Liver (tissue), 3 donors: ENCODE data around the gene SEMA5A.
A peak's percentile ranks its signal among the peaks of the same experiment; 100 is the strongest.

Experiments
- FOXA1 ChIP-seq: IDR thresholded peaks from 2 replicates; pipeline ENCODE4 v1.6.1; 2016; ENCODE audit warnings: antibody characterized with exemption
- GABPA ChIP-seq, 2 donors: IDR thresholded peaks in 1 of 2; conservative IDR thresholded peaks in 1 of 2; 2 replicates each; pipeline ENCODE4 v1.6.1; 2016; ENCODE audit warnings: antibody characterized with exemption in 2 of 2, mild to moderate bottlenecking in 1 of 2, moderate library complexity in 1 of 2
- NR2F2 ChIP-seq: IDR thresholded peaks from 2 replicates; pipeline ENCODE4 v1.6.1; 2016; ENCODE audit warnings: antibody characterized with exemption
- RAD21 ChIP-seq, 2 donors: IDR thresholded peaks; 2 replicates each; pipeline ENCODE4 v1.6.1; 2016; ENCODE audit warnings: antibody characterized with exemption in 2 of 2, mild to moderate bottlenecking in 2 of 2
- TAF1 ChIP-seq: conservative IDR thresholded peaks from 2 replicates; pipeline ENCODE4 v1.6.1; 2016; ENCODE audit warnings: antibody characterized with exemption, mild to moderate bottlenecking
- YY1 ChIP-seq: IDR thresholded peaks from 2 replicates; pipeline ENCODE4 v1.6.1; 2016; ENCODE audit warnings: antibody characterized with exemption, mild to moderate bottlenecking
- TF ChIP-seq, protein P1 (sequence below): fragments of 150-350 bp; IDR thresholded peaks from 2 replicates; pipeline ENCODE4 v1.5.1; 2017; ENCODE audit warnings: improper control_type of control experiment, low read depth, low read length; ENCODE audit not compliant: missing input control
- TF ChIP-seq, protein P2 (sequence below): IDR thresholded peaks from 2 replicates; pipeline ENCODE4 v1.6.1; 2016; ENCODE audit warnings: antibody characterized with exemption
- TF ChIP-seq, protein P3 (sequence below): IDR thresholded peaks from 2 replicates; pipeline ENCODE4 v1.6.1; 2016; ENCODE audit warnings: antibody characterized with exemption
- donor health status: healthy.
- donor health status: healthy.

DNA sequence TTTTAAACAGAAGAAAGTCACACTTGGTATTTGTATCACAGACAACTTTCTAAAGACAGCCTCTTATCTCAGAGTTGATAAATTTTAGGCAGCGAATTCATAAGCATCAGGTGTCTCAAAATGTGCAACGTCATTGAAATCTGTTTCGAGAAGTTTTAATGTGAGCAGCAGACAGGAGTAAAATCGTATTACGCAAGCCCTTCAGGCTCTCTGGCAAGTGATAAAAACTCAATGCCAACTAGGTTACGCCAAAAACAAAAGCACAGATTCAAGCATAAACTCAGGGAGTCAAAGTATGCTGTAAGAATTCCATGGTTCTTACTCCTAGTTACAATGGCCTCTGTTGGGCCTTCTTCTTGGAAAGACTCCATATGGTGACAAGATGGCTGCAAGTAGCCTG, 244.7 kb downstream of the SEMA5A start:
- TF ChIP-seq, protein P1, sequence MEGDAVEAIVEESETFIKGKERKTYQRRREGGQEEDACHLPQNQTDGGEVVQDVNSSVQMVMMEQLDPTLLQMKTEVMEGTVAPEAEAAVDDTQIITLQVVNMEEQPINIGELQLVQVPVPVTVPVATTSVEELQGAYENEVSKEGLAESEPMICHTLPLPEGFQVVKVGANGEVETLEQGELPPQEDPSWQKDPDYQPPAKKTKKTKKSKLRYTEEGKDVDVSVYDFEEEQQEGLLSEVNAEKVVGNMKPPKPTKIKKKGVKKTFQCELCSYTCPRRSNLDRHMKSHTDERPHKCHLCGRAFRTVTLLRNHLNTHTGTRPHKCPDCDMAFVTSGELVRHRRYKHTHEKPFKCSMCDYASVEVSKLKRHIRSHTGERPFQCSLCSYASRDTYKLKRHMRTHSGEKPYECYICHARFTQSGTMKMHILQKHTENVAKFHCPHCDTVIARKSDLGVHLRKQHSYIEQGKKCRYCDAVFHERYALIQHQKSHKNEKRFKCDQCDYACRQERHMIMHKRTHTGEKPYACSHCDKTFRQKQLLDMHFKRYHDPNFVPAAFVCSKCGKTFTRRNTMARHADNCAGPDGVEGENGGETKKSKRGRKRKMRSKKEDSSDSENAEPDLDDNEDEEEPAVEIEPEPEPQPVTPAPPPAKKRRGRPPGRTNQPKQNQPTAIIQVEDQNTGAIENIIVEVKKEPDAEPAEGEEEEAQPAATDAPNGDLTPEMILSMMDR = no peak
- TF ChIP-seq, protein P2, sequence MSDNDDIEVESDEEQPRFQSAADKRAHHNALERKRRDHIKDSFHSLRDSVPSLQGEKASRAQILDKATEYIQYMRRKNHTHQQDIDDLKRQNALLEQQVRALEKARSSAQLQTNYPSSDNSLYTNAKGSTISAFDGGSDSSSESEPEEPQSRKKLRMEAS = no peak
- TF ChIP-seq NR2F2 (no peak), YY1 (peak; percentile 36), TAF1 (no peak), RAD21 (IDR thresholded peaks at IDR 0.05) (no peak), FOXA1 (no peak), GABPA (IDR thresholded peaks at IDR 0.05 in 1 of 2, conservative IDR thresholded peaks at IDR 0.05 in 1 of 2) (no peak)
- TF ChIP-seq, protein P3, sequence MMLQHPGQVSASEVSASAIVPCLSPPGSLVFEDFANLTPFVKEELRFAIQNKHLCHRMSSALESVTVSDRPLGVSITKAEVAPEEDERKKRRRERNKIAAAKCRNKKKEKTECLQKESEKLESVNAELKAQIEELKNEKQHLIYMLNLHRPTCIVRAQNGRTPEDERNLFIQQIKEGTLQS = no peak
